Cardiac fibroblast (primary cell): Measurements from ENCODE around the gene CBX5.
"Not testable (repeated sequence)": the region's sequence is repeated elsewhere in the genome, so short reads cannot be mapped to it uniquely, and the experiment has no call there.

ENCODE experiments used
- DNase-seq, 2 donors: peaks; one replicate each; pipeline versions ENCODE4 v3.0.0 to v3.0.0-alpha.2; 2010; ENCODE audit warnings: low read depth in 2 of 2
- H3K4me3 ChIP-seq, 2 donors: replicated peaks in 1 of 2; 1 replicate in 1 of 2; 2 replicates in 1 of 2; pipeline ENCODE4 v1.5.1; 2011; ENCODE audit warnings: low read depth in 2 of 2, low read length in 2 of 2, mild to moderate bottlenecking in 2 of 2, moderate library complexity in 1 of 2
- TF ChIP-seq, protein P1 (sequence below): IDR thresholded peaks from one replicate; pipeline ENCODE4 v1.5.1; 2011; ENCODE audit warnings: low read depth, mild to moderate bottlenecking, low read length, inconsistent platforms

CBX5 gene

DNA sequence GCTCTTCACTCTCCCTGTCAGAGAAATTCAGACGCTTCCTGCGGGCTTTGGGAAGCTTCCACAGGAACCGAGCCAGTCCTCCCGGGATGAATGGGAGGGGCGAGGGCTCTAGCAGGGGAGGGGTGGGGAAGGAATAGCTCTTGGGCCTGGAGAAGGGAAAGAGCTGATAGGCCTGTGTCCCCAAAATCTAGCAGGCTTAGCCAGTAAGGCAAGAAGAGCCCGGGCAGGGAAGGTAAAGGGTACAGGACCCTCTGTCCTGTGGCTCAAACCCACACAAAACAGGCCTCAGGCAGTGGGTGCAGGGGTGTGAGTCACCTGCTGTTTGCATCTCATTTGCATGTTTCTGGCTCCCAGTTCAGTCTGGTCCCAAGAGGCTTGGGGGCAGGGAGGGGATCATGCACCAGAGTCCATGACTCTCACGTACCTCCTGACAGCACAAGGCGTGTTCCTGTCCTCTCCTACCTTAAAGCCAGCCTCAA lies 82.5 kb downstream of the CBX5 start:
- TF ChIP-seq, protein P1, sequence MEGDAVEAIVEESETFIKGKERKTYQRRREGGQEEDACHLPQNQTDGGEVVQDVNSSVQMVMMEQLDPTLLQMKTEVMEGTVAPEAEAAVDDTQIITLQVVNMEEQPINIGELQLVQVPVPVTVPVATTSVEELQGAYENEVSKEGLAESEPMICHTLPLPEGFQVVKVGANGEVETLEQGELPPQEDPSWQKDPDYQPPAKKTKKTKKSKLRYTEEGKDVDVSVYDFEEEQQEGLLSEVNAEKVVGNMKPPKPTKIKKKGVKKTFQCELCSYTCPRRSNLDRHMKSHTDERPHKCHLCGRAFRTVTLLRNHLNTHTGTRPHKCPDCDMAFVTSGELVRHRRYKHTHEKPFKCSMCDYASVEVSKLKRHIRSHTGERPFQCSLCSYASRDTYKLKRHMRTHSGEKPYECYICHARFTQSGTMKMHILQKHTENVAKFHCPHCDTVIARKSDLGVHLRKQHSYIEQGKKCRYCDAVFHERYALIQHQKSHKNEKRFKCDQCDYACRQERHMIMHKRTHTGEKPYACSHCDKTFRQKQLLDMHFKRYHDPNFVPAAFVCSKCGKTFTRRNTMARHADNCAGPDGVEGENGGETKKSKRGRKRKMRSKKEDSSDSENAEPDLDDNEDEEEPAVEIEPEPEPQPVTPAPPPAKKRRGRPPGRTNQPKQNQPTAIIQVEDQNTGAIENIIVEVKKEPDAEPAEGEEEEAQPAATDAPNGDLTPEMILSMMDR, result no peak
- DNase-seq, result peak; percentile 26 to 60

DNA sequence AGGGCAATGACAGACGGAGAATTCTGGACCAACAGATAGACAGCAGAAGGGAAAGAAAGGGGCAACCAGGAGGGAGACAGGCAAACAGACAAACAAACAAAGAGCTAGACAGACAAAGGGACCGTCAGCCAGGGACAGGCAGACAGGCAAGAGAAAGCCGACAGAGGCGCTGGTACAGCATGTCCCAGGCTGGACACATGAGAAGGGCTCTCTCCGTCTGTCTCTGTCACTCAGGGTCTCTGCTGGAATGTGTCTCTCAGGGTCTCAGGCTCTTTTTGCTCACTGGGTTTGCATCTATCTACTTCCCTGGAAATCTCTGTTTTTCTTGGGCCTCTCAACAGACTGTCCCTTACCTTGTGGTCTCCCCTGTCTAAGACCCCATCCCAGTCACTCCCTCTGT lies 82.9 kb downstream of the CBX5 start:
- DNase-seq, result no peak
- H3K4me3 ChIP-seq, result no peak overlapping the region
- TF ChIP-seq, protein P1, result no peak

More for the DNA sequence above, 82.5 kb downstream of the CBX5 start:
- no peak overlapping the region for H3K4me3 ChIP-seq

DNA sequence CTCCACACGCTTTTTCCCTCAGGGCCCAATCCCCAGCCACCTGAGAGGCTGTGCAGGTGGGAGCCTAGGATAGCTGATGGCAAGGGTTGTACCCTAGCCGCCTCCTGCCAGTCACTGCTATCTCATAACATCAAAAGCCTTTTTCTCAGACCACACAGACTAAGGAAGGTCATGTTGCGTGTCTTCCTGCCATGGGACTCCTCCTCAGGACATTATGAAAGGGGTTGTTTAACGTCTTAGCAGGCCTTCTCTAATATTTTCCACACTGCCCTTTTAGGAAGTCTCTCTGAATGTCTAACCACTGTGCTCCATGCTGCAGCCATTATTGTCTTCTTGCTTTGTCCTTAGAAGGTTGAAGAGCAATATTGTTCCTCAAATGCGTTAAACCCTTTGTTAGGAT lies 83.5 kb downstream of the CBX5 start:
- no peak for DNase-seq
- TF ChIP-seq, protein P1, result no peak

DNA sequence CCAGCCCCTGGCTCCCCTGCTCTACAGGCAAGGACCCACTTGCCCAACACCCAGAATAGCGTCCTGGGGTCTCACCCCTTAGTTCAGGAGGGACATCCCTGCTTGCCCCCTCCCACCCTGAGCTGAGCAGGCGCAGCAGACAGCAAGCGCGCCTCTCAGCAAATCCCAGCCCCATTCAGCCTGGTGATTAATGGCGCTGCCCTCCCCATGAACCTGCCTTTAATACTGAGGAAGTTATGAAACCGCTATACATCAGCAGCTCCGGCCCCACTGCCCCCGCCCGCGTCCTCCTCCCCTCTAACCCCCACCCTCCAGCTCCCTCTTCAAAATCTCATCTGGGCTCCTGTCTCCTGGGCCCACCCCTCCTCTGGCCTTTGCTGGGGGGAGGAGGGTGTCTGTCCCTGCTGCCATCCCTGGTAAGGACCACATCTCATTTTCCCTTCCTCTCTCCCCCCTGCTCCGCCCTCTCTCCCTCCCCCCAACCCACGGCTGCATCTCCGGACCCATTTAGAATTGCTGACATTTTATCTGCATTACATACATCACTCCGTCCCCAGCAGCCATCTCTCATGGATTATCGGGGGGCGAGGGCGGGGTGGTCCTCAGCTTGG lies 84.1 kb downstream of the CBX5 start:
- H3K4me3 ChIP-seq, result no peak overlapping the region
- peak; percentile 65 to 68 for DNase-seq
- TF ChIP-seq, protein P1, result no peak

More for the DNA sequence above, 83.5 kb downstream of the CBX5 start:
- no peak overlapping the region for H3K4me3 ChIP-seq

DNA sequence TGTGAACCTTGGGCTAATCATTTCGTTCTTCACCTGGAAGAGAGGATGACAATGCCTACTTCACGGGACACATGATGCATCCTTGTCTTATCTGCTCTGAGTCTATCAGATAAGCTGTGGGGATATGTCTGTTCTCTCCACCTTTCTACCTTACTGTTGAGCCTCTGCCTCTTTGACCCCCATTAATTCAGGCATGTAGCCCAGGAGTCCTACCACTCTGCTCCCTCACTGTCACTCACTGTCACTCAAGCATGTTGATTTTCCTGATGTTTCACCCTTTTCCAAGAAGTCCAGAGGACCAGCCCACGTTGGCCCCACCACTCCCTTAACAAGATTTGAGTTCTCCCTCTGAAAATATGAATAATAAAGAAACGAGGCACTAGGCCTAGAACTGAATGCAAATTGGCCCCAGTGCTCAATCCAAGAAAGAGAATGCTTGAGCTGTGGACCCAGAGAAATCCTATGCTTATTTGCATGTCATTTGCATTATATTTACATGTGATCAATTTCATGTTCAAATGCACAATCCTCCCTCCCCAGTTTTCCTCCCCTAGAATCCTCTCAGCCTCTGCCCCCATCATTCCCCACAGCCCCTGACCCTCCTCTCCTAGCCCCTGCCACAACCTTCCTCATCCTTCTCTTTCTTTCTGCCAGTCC lies 84.7 kb downstream of the CBX5 start:
- DNase-seq, result no peak
- TF ChIP-seq, protein P1, result no peak
- no peak overlapping the region for H3K4me3 ChIP-seq

DNA sequence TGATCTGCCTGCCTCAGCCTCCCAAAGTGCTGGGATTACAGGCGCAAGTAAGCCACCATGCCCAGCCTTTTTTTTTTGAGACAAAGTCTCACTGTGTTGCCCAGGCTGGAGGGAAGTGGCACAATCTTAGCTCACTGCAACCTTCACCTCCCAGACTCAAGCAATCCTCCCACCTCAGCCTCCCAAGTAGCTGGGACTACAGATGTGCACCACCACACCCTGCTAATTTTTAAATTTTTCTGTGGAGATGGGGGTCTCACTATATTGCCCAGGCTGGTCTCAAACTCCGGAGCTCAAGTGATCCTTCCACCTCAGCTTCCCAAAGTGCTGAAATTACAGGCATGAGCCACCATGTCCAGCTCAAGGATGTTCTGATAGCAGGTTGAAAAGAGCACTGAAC lies 85.3 kb downstream of the CBX5 start:
- DNase-seq, H3K4me3 ChIP-seq: not testable (repeated sequence)

DNA sequence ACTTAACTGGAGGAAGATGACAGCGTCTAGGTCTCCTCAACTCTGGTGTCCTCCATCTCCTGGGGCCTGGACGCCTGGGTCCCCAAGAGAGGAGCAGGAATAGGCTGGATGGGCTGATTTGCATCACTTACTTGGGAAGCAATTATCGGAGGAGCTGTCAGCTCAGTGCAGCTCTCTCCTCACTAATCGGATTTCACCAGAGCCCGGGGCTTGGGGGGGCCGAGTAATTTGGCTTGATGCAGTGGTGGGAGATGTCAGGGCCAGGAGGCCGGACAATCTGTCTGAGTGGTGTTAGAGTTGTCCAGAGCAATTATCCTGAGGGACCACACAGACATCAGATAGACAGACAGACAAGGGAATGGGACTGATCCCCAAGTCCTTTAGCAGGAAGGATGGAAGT lies 86.5 kb downstream of the CBX5 start:
- TF ChIP-seq, protein P1, result no peak
- no peak for DNase-seq
- H3K4me3 ChIP-seq, result no peak overlapping the region
